Measurements from ENCODE around the gene FGF6. TPM values are rescaled to one million over a fixed set of nuclear protein-coding genes. Genes with fewer than 3 reads are reported as not detected.

FGF6 gene
- total and polyA plus RNA-seq, 2 experiments from 2014 or later: not detected

GRCh38 chr12:4392223-4392742 is 53.3 kb downstream of the FGF6 start:
- TF ChIP-seq, protein P1, sequence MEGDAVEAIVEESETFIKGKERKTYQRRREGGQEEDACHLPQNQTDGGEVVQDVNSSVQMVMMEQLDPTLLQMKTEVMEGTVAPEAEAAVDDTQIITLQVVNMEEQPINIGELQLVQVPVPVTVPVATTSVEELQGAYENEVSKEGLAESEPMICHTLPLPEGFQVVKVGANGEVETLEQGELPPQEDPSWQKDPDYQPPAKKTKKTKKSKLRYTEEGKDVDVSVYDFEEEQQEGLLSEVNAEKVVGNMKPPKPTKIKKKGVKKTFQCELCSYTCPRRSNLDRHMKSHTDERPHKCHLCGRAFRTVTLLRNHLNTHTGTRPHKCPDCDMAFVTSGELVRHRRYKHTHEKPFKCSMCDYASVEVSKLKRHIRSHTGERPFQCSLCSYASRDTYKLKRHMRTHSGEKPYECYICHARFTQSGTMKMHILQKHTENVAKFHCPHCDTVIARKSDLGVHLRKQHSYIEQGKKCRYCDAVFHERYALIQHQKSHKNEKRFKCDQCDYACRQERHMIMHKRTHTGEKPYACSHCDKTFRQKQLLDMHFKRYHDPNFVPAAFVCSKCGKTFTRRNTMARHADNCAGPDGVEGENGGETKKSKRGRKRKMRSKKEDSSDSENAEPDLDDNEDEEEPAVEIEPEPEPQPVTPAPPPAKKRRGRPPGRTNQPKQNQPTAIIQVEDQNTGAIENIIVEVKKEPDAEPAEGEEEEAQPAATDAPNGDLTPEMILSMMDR (IDR thresholded peaks at IDR 0.05; ENCODE audit: low read depth, low read length): no peak
- Histone ChIP-seq H3K27ac (peak overlapping the region; percentile 92), H3K9me3 (ENCODE audit: low read depth) (no peaks in the 10 kb centered on the region), H3K27me3 (no peaks in the 10 kb centered on the region), H3K36me3 (no peaks in the 10 kb centered on the region), H3K4me1 (ENCODE audit: low read depth) (peaks cover 24% of the 10 kb centered on the region), H3K4me3 (no peak overlapping the region)
- peak; percentile 2 to 83 for DNase-seq (ENCODE audit: low read depth in 1 of 2, low spot score in 1 of 2)

DNA sequence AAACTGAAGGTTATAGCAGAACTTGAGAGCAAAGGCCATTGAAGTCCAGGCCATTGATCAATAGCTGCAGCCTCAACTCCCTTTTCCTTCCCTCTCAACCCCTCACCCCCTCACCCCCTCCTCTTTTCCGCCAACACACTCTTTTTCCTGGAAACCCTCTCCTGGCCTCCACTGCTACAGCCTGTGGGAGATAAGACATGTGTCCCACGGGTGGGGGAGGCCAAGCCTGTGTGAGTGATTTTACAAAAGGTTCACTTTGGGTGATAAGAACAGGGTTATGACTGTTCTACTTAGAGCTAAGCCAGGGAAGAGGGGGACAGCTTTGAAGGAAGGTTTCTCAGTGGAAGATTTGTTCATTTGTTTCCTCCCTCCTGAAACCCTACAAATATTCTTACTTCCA is 57.0 kb downstream of the FGF6 start:
- DNase-seq (ENCODE audit: low read depth in 1 of 2, low spot score in 1 of 2): no peak
- Histone ChIP-seq H3K27ac (peak overlapping the region; percentile 62), H3K27me3 (no peaks in the 10 kb centered on the region), H3K4me3 (no peak overlapping the region), H3K9me3 (ENCODE audit: low read depth) (no peaks in the 10 kb centered on the region), H3K4me1 (ENCODE audit: low read depth) (peaks cover 24% of the 10 kb centered on the region), H3K36me3 (no peaks in the 10 kb centered on the region)
- TF ChIP-seq, protein P1 (IDR thresholded peaks at IDR 0.05; ENCODE audit: low read depth, low read length): no peak

- TF ChIP-seq, protein P1 (IDR thresholded peaks at IDR 0.05; ENCODE audit: low read depth, low read length): no peak
- H3K27me3 ChIP-seq: no peaks in the 10 kb centered on the region
- no peak overlapping the region for H3K27ac ChIP-seq
- H3K36me3 ChIP-seq: no peaks in the 10 kb centered on the region
- peaks cover 27% of the 10 kb centered on the region for H3K4me1 ChIP-seq (ENCODE audit: low read depth)
- H3K4me3 ChIP-seq: no peak overlapping the region
- no peak for DNase-seq (ENCODE audit: low read depth in 1 of 2, low spot score in 1 of 2)
- no peaks in the 10 kb centered on the region for H3K9me3 ChIP-seq (ENCODE audit: low read depth)
Measured at GRCh38 chr12:4388032-4388431, 57.6 kb downstream of the FGF6 start.

- Histone ChIP-seq H3K4me1 (ENCODE audit: low read depth) (peaks cover 23% of the 10 kb centered on the region), H3K27ac (no peak overlapping the region), H3K36me3 (no peaks in the 10 kb centered on the region), H3K4me3 (no peak overlapping the region), H3K9me3 (ENCODE audit: low read depth) (no peaks in the 10 kb centered on the region), H3K27me3 (no peaks in the 10 kb centered on the region)
- DNase-seq (ENCODE audit: low read depth in 1 of 2, low spot score in 1 of 2): no peak
- TF ChIP-seq, protein P1 (IDR thresholded peaks at IDR 0.05; ENCODE audit: low read depth, low read length): no peak
Measured at GRCh38 chr12:4387607-4388006, 58.0 kb downstream of the FGF6 start.

DNA sequence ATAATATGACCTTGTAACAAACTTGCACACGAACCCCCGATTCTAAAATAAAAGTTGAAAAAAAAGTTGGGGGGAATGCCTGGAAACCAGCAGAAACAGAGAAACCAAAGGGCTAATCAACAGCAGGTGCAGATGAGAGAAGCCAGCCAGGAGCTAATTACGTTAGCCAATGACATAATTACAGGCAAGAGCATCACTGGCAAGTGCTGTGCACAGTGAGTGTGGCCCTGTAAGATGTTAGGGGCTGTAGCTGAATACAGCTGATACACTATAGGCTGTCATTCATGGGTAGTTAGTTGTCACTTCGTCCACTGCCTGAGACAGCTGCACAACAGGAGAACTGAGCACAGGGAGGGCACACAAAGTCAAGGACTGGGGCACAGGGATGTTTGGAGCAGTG is 58.8 kb downstream of the FGF6 start:
- Histone ChIP-seq H3K27me3 (no peaks in the 10 kb centered on the region), H3K4me1 (ENCODE audit: low read depth) (peaks cover 15% of the 10 kb centered on the region), H3K4me3 (no peak overlapping the region), H3K36me3 (no peaks in the 10 kb centered on the region), H3K27ac (no peak overlapping the region), H3K9me3 (ENCODE audit: low read depth) (no peaks in the 10 kb centered on the region)
- TF ChIP-seq, protein P1 (IDR thresholded peaks at IDR 0.05; ENCODE audit: low read depth, low read length): no peak
- no peak for DNase-seq (ENCODE audit: low read depth in 1 of 2, low spot score in 1 of 2)

Other genes starting within 250 kb of the FGF6 start
- gene CCND2, start 172.1 kb downstream of the FGF6 start, total RNA-seq: 89.9 and 110 TPM in 2 replicates
- 91.5 and 94.4 TPM in 2 replicates for gene CCND2, start 172.1 kb downstream of the FGF6 start, polyA plus RNA-seq
- 2.7 and 3.2 TPM in 2 replicates for gene TIGAR, start 124.6 kb downstream of the FGF6 start, total RNA-seq
- gene TIGAR, start 124.6 kb downstream of the FGF6 start, polyA plus RNA-seq: 8.5 and 16.4 TPM in 2 replicates
- 0.86 and 2.4 TPM in 2 replicates for gene FGF23, start 66.1 kb downstream of the FGF6 start, total RNA-seq
- 0.17 and 1.1 TPM in 2 replicates for gene FGF23, start 66.1 kb downstream of the FGF6 start, polyA plus RNA-seq
- gene RAD51AP1, start 93.1 kb upstream of the FGF6 start, total RNA-seq: 7.5 and 17.1 TPM in 2 replicates
- gene RAD51AP1, start 93.1 kb upstream of the FGF6 start, polyA plus RNA-seq: 9.9 and 27.0 TPM in 2 replicates
- gene DYRK4, start 116.4 kb upstream of the FGF6 start, total RNA-seq: 65.1 and 108 TPM in 2 replicates
- gene DYRK4, start 116.4 kb upstream of the FGF6 start, polyA plus RNA-seq: 86.9 and 90.4 TPM in 2 replicates
- gene AKAP3, start 203.2 kb upstream of the FGF6 start, total RNA-seq: 13.2 and 20.8 TPM in 2 replicates
- gene AKAP3, start 203.2 kb upstream of the FGF6 start, polyA plus RNA-seq: 5.0 TPM in 2 replicates
- 46.7 and 71.3 TPM in 2 replicates for gene NDUFA9, start 203.3 kb upstream of the FGF6 start, total RNA-seq
- gene NDUFA9, start 203.3 kb upstream of the FGF6 start, polyA plus RNA-seq: 148 and 219 TPM in 2 replicates

Data from cardiac muscle cell (in vitro differentiated cells and primary cell).